ENCODE results near the gene CCDC182.

DNA sequence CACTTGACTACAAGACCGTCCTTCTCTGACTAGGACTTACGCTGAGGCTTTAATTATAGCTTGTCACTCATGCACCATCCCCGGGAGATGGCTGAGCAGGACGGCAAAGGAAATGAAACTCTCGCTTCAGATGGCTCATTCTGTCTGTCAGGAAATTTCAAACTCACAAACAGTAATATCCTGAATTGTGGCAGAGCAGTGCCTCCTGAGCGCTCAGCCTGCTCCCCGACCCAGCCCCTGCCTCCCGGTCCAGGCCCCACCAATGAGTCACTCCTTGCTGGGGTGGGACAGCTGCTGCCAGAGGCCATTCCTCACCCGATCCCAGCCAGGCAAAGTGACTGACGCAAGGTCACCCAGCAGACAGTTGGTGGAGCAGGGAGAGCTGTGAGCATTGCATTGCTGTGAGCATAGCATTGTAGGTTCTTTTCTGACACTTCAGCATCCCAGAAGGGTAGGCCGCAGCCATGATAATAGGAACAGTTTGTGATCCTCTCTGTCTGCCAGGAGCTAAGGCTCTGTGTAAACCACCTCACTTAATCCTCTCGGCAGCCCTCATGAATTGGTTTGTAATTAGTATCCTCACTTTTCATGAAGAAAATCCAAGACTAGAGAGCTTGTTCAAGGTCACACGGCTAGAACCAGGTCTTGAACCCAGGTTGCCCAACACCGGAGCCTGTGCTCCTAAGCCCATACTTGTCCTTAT lies 20.9 kb downstream of the CCDC182 start:
- TF ChIP-seq, protein P1, sequence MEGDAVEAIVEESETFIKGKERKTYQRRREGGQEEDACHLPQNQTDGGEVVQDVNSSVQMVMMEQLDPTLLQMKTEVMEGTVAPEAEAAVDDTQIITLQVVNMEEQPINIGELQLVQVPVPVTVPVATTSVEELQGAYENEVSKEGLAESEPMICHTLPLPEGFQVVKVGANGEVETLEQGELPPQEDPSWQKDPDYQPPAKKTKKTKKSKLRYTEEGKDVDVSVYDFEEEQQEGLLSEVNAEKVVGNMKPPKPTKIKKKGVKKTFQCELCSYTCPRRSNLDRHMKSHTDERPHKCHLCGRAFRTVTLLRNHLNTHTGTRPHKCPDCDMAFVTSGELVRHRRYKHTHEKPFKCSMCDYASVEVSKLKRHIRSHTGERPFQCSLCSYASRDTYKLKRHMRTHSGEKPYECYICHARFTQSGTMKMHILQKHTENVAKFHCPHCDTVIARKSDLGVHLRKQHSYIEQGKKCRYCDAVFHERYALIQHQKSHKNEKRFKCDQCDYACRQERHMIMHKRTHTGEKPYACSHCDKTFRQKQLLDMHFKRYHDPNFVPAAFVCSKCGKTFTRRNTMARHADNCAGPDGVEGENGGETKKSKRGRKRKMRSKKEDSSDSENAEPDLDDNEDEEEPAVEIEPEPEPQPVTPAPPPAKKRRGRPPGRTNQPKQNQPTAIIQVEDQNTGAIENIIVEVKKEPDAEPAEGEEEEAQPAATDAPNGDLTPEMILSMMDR (IDR thresholded peaks at IDR 0.05): no peak
- TF ChIP-seq EP300 (IDR thresholded peaks at IDR 0.05) (no peak), POLR2A (IDR thresholded peaks at IDR 0.05) (no peak)

Data from stomach (tissue), 4 donors.